Measurements from ENCODE around the gene TBCCD1.
A peak's percentile ranks its signal among the peaks of the same experiment; 100 is the strongest.

Gene TBCCD1

GRCh38 chr3:186567072-186567921, at the start of gene TBCCD1:
TSS of gene TBCCD1 (minus strand) at chr3:186567339. CDS start at chr3:186564329, 3,010 bp downstream.
- in situ Hi-C loops (cut with MboI; ENCODE audit: low pct_unique_long_range_greater_than_20kb, low sequenced_read_pairs, unreplicated experiment), result no loop called here
- peak; percentile 90 for DNase-seq (ENCODE audit: low spot score)
- no peak for TF ChIP-seq CTCF (IDR thresholded peaks at IDR 0.05; ENCODE audit: extremely low read depth, insufficient read depth, missing control alignments)

- in situ Hi-C loops (cut with MboI; ENCODE audit: low pct_unique_long_range_greater_than_20kb, low sequenced_read_pairs, unreplicated experiment), result loop anchor here (10.0 kb wide), 1 partner anchor 199 kb away; no protein-coding TSS in a partner anchor
- DNase-seq (ENCODE audit: low spot score), result no peak
- TF ChIP-seq CTCF (IDR thresholded peaks at IDR 0.05; ENCODE audit: extremely low read depth, insufficient read depth, missing control alignments), result peak; percentile 0
Measured at GRCh38 chr3:186616299-186616617, 49.1 kb upstream of the TBCCD1 start.

GRCh38 chr3:186614597-186615483, 47.7 kb upstream of the TBCCD1 start:
- peak; percentile 91 for TF ChIP-seq CTCF (IDR thresholded peaks at IDR 0.05; ENCODE audit: extremely low read depth, insufficient read depth, missing control alignments)
- in situ Hi-C loops (cut with MboI; ENCODE audit: low pct_unique_long_range_greater_than_20kb, low sequenced_read_pairs, unreplicated experiment), result loop anchor here (10.0 kb wide), 1 partner anchor 200 kb away; no protein-coding TSS in a partner anchor
- DNase-seq (ENCODE audit: low spot score), result peak; percentile 85

GRCh38 chr3:186614266-186614596, 47.1 kb upstream of the TBCCD1 start:
- in situ Hi-C loops (cut with MboI; ENCODE audit: low pct_unique_long_range_greater_than_20kb, low sequenced_read_pairs, unreplicated experiment), result loop anchor here (10.0 kb wide), 1 partner anchor 201 kb away; no protein-coding TSS in a partner anchor
- DNase-seq (ENCODE audit: low spot score), result no peak

GRCh38 chr3:186613637-186614265, 46.6 kb upstream of the TBCCD1 start:
- TF ChIP-seq CTCF (IDR thresholded peaks at IDR 0.05; ENCODE audit: extremely low read depth, insufficient read depth, missing control alignments), result no peak
- in situ Hi-C loops (cut with MboI; ENCODE audit: low pct_unique_long_range_greater_than_20kb, low sequenced_read_pairs, unreplicated experiment), result loop anchor here (10.0 kb wide), 1 partner anchor 201 kb away; no protein-coding TSS in a partner anchor

More at GRCh38 chr3:186614266-186614596, 47.1 kb upstream of the TBCCD1 start:
- no peak for TF ChIP-seq CTCF (IDR thresholded peaks at IDR 0.05; ENCODE audit: extremely low read depth, insufficient read depth, missing control alignments)

More at GRCh38 chr3:186613637-186614265, 46.6 kb upstream of the TBCCD1 start:
- DNase-seq (ENCODE audit: low spot score), result no peak
